ENCODE measurements around the gene HVCN1. TPM values are rescaled to one million over a fixed set of nuclear protein-coding genes. Genes with fewer than 3 reads are reported as not detected.

HVCN1 gene
- total RNA-seq, 1 experiment from 2014 or later, result 3.4 TPM

DNA sequence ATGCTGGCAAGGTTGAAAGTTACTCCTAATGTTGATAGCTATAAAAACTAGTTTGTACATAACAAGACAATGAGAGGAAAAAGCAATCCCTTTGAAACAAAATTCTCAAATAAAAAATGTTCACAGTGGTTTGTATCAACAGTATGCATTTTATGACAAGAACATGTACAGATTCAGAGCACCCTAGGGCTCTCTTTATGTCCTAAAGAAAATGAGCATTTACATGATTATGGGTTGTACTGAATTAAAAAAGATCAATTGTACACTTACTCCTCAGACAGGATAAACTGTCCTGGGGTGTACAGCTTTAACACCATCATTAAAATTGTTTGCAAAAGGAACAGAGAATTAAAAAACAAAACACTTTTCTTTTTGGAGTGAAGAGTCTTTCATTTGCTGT lies 31.6 kb upstream of the HVCN1 start:
- CTCF ChIA-PET, result no interaction called here
- POLR2A ChIA-PET (ENCODE audit: unreplicated experiment), result interaction anchor here (0.7 kb wide), 1 partner anchor 10 kb away, joined by 4 read pairs; no protein-coding TSS in a partner anchor
- Histone ChIP-seq H3K27me3 (ENCODE audit: insufficient read depth, low read depth) (no peaks in the 10 kb centered on the region), H4K20me1 (ENCODE audit: insufficient read depth) (peaks cover 26% of the 10 kb centered on the region), H3K4me3 (no peak overlapping the region), H3K4me1 (replicated peaks; ENCODE audit: insufficient read depth) (no peaks in the 10 kb centered on the region), H3F3A (ENCODE audit: insufficient read depth, low read depth) (peaks cover 3% of the 10 kb centered on the region; the same call in 1 of the 2 replicates), H2AFZ (no peak overlapping the region), H3K36me3 (ENCODE audit: low read depth) (peaks cover 45% of the 10 kb centered on the region), H3K79me2 (ENCODE audit: low read depth) (0 out of 2 replicates have a peak, but pooled peaks cover 4% of the 10 kb centered on the region), H3K27ac (no peak overlapping the region), H3K9me3 (ENCODE audit: insufficient read depth, low read depth) (no peaks in the 10 kb centered on the region), H3K9me2 (ENCODE audit: insufficient read depth) (no peaks in the 10 kb centered on the region), H3K4me2 (no peak overlapping the region)
- no peak for TF ChIP-seq EZH2 (IDR thresholded peaks at IDR 0.05; ENCODE audit: low read depth)
- TF ChIP-seq, protein P1, sequence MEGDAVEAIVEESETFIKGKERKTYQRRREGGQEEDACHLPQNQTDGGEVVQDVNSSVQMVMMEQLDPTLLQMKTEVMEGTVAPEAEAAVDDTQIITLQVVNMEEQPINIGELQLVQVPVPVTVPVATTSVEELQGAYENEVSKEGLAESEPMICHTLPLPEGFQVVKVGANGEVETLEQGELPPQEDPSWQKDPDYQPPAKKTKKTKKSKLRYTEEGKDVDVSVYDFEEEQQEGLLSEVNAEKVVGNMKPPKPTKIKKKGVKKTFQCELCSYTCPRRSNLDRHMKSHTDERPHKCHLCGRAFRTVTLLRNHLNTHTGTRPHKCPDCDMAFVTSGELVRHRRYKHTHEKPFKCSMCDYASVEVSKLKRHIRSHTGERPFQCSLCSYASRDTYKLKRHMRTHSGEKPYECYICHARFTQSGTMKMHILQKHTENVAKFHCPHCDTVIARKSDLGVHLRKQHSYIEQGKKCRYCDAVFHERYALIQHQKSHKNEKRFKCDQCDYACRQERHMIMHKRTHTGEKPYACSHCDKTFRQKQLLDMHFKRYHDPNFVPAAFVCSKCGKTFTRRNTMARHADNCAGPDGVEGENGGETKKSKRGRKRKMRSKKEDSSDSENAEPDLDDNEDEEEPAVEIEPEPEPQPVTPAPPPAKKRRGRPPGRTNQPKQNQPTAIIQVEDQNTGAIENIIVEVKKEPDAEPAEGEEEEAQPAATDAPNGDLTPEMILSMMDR (conservative IDR thresholded peaks at IDR 0.05), result no peak
- no peak for DNase-seq
- no TSS peak for BruUV-seq (replicated peaks)
- intact Hi-C loops (cut with micrococcal nuclease; ENCODE audit: unreplicated experiment), result no loop called here

DNA sequence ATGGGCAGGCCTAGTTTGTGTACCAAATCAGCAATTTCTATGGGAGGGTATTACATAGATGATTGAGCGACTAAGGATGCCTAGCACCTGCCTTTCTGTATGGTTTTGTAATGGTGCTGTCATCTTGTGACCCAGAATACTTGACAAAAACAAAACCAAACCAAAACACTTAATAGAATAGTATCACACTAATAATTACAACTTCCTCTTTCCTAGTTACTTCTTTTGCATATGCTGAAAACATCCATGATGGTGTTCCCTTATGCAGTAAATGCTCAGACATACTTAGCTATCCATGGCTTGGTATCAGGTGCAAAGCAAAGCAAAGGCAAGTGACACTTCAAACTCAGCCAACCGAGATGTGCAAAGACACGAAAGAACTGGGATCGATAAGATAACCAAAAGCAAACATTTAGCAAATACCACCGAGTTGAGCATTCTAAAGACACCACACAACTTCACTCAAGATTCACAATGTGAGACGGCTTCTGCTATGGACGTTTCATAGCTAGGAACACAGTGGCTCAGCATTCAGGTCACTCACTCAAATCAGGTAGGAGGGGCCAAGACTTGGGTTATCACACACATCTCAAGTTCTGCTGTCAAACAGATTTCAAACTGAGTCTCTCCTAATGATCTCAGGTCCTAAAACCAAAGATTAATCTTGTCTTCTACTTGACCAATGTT lies 29.4 kb upstream of the HVCN1 start:
- no peak for DNase-seq
- Histone ChIP-seq H3K27ac (no peak overlapping the region), H3K36me3 (ENCODE audit: low read depth) (peaks cover 34% of the 10 kb centered on the region), H3K27me3 (ENCODE audit: insufficient read depth, low read depth) (no peaks in the 10 kb centered on the region), H3K4me3 (no peak overlapping the region), H3K9me2 (ENCODE audit: insufficient read depth) (no peaks in the 10 kb centered on the region), H3K79me2 (ENCODE audit: low read depth) (no peaks in the 10 kb centered on the region), H3F3A (ENCODE audit: insufficient read depth, low read depth) (peaks cover 3% of the 10 kb centered on the region; the same call in 1 of the 2 replicates), H4K20me1 (ENCODE audit: insufficient read depth) (peaks cover 21% of the 10 kb centered on the region), H3K4me2 (no peak overlapping the region), H3K4me1 (replicated peaks; ENCODE audit: insufficient read depth) (no peaks in the 10 kb centered on the region), H2AFZ (no peak overlapping the region), H3K9me3 (ENCODE audit: insufficient read depth, low read depth) (no peaks in the 10 kb centered on the region)
- TF ChIP-seq, protein P1 (conservative IDR thresholded peaks at IDR 0.05), result no peak
- no peak for TF ChIP-seq EZH2 (IDR thresholded peaks at IDR 0.05; ENCODE audit: low read depth)
- CTCF ChIA-PET, result no interaction called here
- intact Hi-C loops (cut with micrococcal nuclease; ENCODE audit: unreplicated experiment), result no loop called here
- POLR2A ChIA-PET (ENCODE audit: unreplicated experiment), result no interaction called here
- BruUV-seq (replicated peaks), result no TSS peak

DNA sequence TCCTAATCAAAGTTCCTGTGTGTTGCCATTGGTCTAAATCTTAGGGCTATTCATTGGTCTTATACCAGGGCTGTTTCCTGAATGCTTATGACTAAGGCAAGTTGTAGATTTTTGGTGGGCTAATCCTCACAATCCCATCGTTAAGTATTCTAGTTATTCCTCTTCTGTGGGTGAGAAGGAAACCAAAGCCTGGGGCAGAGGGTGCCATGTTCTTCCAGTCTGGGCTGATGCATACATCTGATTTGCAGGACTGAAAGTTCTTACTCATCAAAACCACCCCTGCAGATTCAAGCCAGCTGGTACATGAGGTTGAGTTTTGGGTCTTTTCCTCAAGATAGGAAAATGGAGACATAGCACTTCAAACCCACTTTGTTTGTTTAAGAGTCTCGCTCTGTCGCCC lies 28.1 kb upstream of the HVCN1 start:
- peaks cover 25% of the 10 kb centered on the region for H3K36me3 ChIP-seq (ENCODE audit: low read depth)

More for the DNA sequence above, 28.1 kb upstream of the HVCN1 start:
- Histone ChIP-seq H3F3A (ENCODE audit: insufficient read depth, low read depth) (peaks cover 3% of the 10 kb centered on the region; the same call in 1 of the 2 replicates), H3K4me3 (no peak overlapping the region), H3K9me2 (ENCODE audit: insufficient read depth) (no peaks in the 10 kb centered on the region), H3K27ac (no peak overlapping the region), H3K4me1 (replicated peaks; ENCODE audit: insufficient read depth) (no peaks in the 10 kb centered on the region), H3K79me2 (ENCODE audit: low read depth) (no peaks in the 10 kb centered on the region), H3K4me2 (no peak overlapping the region), H3K9me3 (ENCODE audit: insufficient read depth, low read depth) (no peaks in the 10 kb centered on the region), H3K27me3 (ENCODE audit: insufficient read depth, low read depth) (no peaks in the 10 kb centered on the region), H4K20me1 (ENCODE audit: insufficient read depth) (peaks cover 12% of the 10 kb centered on the region), H2AFZ (no peak overlapping the region)
- no TSS peak for BruUV-seq (replicated peaks)
- CTCF ChIA-PET, result no interaction called here
- POLR2A ChIA-PET (ENCODE audit: unreplicated experiment), result no interaction called here
- DNase-seq, result no peak
- TF ChIP-seq, protein P1 (conservative IDR thresholded peaks at IDR 0.05), result no peak
- TF ChIP-seq EZH2 (IDR thresholded peaks at IDR 0.05; ENCODE audit: low read depth), result no peak
- intact Hi-C loops (cut with micrococcal nuclease; ENCODE audit: unreplicated experiment), result no loop called here

Measured in PC-9 (cell line).